K562 (cell line): Measurements from ENCODE around the gene SARS2. TPM values are rescaled to one million over a fixed set of nuclear protein-coding genes. Genes with fewer than 3 reads are reported as not detected.

Source experiments
- ATAC-seq: fragments of 200-7000 bp; cut with Tn5 transposase; 3 replicates; pipeline ENCODE4 v1.9.1; 2020; ENCODE audit warnings: moderate library complexity
- BruUV-seq: library from RNA; stranded (reverse); fragments of 400-500 nt; replicated peaks from 2 replicates; lab custom pipeline; 2021; lab: Mats Ljungman, UMichigan
- CTCF ChIA-PET: fragments of 300-600 bp; formaldehyde crosslinking; extraction: SDS; loops from one replicate; lab custom pipeline; 2021; ENCODE audit warnings: low intra/inter-chr PET ratio; lab: Yijun Ruan, JAX
- POLR2A ChIA-PET: fragments of 300-600, 350-650 bp; sonication (Branson Sonifier 250); formaldehyde crosslinking; extraction: SDS; loops from one replicate; lab custom pipeline; 2021; ENCODE audit warnings: antibody characterized with exemption, inconsistent platforms; lab: Yijun Ruan, JAX
- DNase-seq, 4 experiments: peaks; one replicate each; pipeline versions ENCODE4 v3.0.0 to v3.0.0-alpha.2; 2011 to 2018; ENCODE audit warnings: low spot score in 3 of 4, mixed read lengths in 3 of 4; ENCODE audit errors: extremely low read depth in 1 of 4
- FAIRE-seq: peaks from 2 replicates; lab custom pipeline; 2011; peaks lifted over from hg19 to GRCh38; lab: Jason Lieb, UNC
- H2AFZ ChIP-seq: 2 replicates; pipeline ENCODE4 v1.6.0; 2011; ENCODE audit warnings: low read depth, low read length, control low read depth, inconsistent platforms
- H3K27ac ChIP-seq: fragments of 200-600 bp; 3 replicates; pipeline ENCODE4 v1.8.0; 2011; ENCODE audit warnings: low read depth, mild to moderate bottlenecking, control low read depth, inconsistent platforms, low read length, moderate library complexity, mixed read lengths; ENCODE audit errors: extremely low read depth
- H3K27me3 ChIP-seq, 2 experiments: fragments of 300-600 bp in 1 of 2; 2 replicates in 1 of 2; 3 replicates in 1 of 2; pipeline versions ENCODE4 v1.6.0 to v1.8.0; 2011; ENCODE audit warnings: inconsistent platforms in 2 of 2, low read length in 2 of 2, mild to moderate bottlenecking in 1 of 2, mixed read lengths in 1 of 2, moderate library complexity in 1 of 2; ENCODE audit not compliant: control insufficient read depth in 2 of 2, insufficient read depth in 2 of 2
- H3K36me3 ChIP-seq: fragments of 300-600 bp; 3 replicates; pipeline ENCODE4 v1.8.0; 2011; ENCODE audit warnings: mild to moderate bottlenecking, low read length, inconsistent platforms; ENCODE audit not compliant: control insufficient read depth, insufficient read depth
- H3K4me1 ChIP-seq, 2 experiments: fragments of 200-600 bp in 1 of 2; replicated peaks in 1 of 2; 2 replicates in 1 of 2; 3 replicates in 1 of 2; pipeline versions ENCODE4 v1.5.1 to v1.8.0; 2011; ENCODE audit warnings: inconsistent platforms in 2 of 2, low read length in 2 of 2, mild to moderate bottlenecking in 1 of 2, mixed read lengths in 1 of 2, moderate library complexity in 1 of 2; ENCODE audit not compliant: control insufficient read depth in 2 of 2, insufficient read depth in 2 of 2
- H3K4me2 ChIP-seq: 2 replicates; pipeline ENCODE4 v1.6.1; 2011; ENCODE audit warnings: low read length, control low read depth, inconsistent platforms, mixed read lengths; ENCODE audit not compliant: insufficient read depth
- H3K4me3 ChIP-seq: fragments of 200-600 bp; sonication (generic), shearing (Covaris generic); 2 replicates; pipeline ENCODE4 v1.5.1; 2016; ENCODE audit warnings: control low read depth, inconsistent platforms
- H3K79me2 ChIP-seq: fragments of 200-600 bp; 3 replicates; pipeline ENCODE4 v1.8.0; 2011; ENCODE audit warnings: low read length, inconsistent platforms; ENCODE audit not compliant: control insufficient read depth, insufficient read depth
- H3K9ac ChIP-seq, 2 experiments: 2 replicates each; pipeline versions ENCODE4 v1.6.0 to v1.6.1; 2011; ENCODE audit warnings: low read depth in 2 of 2, low read length in 2 of 2, control low read depth in 1 of 2, inconsistent platforms in 1 of 2, mild to moderate bottlenecking in 1 of 2, mixed read lengths in 1 of 2; ENCODE audit not compliant: insufficient read depth in 1 of 2
- H3K9me1 ChIP-seq: one replicate; pipeline ENCODE4 v1.6.0; 2011; ENCODE audit warnings: inconsistent platforms, mild to moderate bottlenecking, low read length, moderate library complexity; ENCODE audit not compliant: control insufficient read depth, insufficient read depth
- H3K9me3 ChIP-seq: replicated peaks from 2 replicates; pipeline ENCODE4 v1.5.1; 2011; ENCODE audit warnings: low read depth, low read length, inconsistent platforms; ENCODE audit not compliant: control insufficient read depth, insufficient read depth
- H4K20me1 ChIP-seq: replicated peaks from 2 replicates; pipeline ENCODE4 v1.6.1; 2011; ENCODE audit warnings: low read length, inconsistent platforms, mixed read lengths; ENCODE audit not compliant: control insufficient read depth, insufficient read depth
- SMC3 ChIP-seq: conservative IDR thresholded peaks from 2 replicates; pipeline ENCODE4 v1.6.1; 2011; ENCODE audit warnings: low read depth, low read length, improper control_type of control experiment; ENCODE audit not compliant: insufficient read depth
- SP2 ChIP-seq: IDR thresholded peaks from 2 replicates; pipeline ENCODE4 v1.6.1; 2011; ENCODE audit warnings: mild to moderate bottlenecking, low read depth, low read length, moderate library complexity; ENCODE audit not compliant: poor library complexity, severe bottlenecking; ENCODE audit errors: extremely low read depth
- ZFP1 ChIP-seq: fragments of 450-650 bp; formaldehyde crosslinking; IDR thresholded peaks from 2 replicates; pipeline ENCODE4 v1.4.0; 2020; ENCODE audit warnings: mild to moderate bottlenecking, mixed read lengths
- WGBS: fragments of 100-300 bp; shearing (Covaris generic); methylation state at CpG from one replicate; pipeline ENCODE4 v1.1.6; 2016; ENCODE audit warnings: low coverage, mixed read lengths; ENCODE audit not compliant: insufficient coverage; ENCODE audit errors: missing lambda C conversion rate; 5-methylcytosine and 5-hydroxymethylcytosine counted together
- in situ Hi-C: fragments of 300-500 bp; cut with MboI; formaldehyde crosslinking; loops from 4 replicates; pipeline ENCODE4 v1.15.0; 2018; ENCODE audit warnings: inconsistent platforms, mixed read lengths
- intact Hi-C: fragments of 100-400 bp; cut with micrococcal nuclease; formaldehyde crosslinking; loops from 2 replicates; pipeline ENCODE4 v1.14.2; 2022
- polyA plus RNA-seq, 8 experiments: library from polyadenylated mRNA; depleted of rRNA in 4 of 8; stranded (reverse) in 5 of 8; unstranded in 3 of 8; fragments of >200 nt; fragmentation: Nextera tagmentation in 2 of 8; fragmentation: Illumina TruSeq in 1 of 8; extraction: Ambion mirVana in 2 of 8; extraction: Trizol in 1 of 8; gene quantifications; 2 replicates each; pipeline versions ENCODE4 v1.2.1 to v1.2.3, GENCODE V29; 2011 to 2014; ENCODE audit warnings: inconsistent platforms in 1 of 8, missing spikeins in 1 of 8
- total RNA-seq, 7 experiments: library from RNA; depleted of rRNA in 6 of 7; stranded (reverse); fragments of >200 nt in 6 of 7; fragmentation: Illumina TruSeq in 2 of 7; extraction: Trizol in 2 of 7; gene quantifications; 2 replicates each; pipeline versions ENCODE4 v1.2.1 to v1.2.3, GENCODE V29; 2011 to 2021; ENCODE audit warnings: low replicate concordance in 1 of 7

SARS2 gene
- total and polyA plus RNA-seq, 9 of the 15 experiments (the other 6 are each of a cell fraction or from before 2014, with no cell fraction given), result 3.1 to 59.1 (median 31.7) TPM

DNA sequence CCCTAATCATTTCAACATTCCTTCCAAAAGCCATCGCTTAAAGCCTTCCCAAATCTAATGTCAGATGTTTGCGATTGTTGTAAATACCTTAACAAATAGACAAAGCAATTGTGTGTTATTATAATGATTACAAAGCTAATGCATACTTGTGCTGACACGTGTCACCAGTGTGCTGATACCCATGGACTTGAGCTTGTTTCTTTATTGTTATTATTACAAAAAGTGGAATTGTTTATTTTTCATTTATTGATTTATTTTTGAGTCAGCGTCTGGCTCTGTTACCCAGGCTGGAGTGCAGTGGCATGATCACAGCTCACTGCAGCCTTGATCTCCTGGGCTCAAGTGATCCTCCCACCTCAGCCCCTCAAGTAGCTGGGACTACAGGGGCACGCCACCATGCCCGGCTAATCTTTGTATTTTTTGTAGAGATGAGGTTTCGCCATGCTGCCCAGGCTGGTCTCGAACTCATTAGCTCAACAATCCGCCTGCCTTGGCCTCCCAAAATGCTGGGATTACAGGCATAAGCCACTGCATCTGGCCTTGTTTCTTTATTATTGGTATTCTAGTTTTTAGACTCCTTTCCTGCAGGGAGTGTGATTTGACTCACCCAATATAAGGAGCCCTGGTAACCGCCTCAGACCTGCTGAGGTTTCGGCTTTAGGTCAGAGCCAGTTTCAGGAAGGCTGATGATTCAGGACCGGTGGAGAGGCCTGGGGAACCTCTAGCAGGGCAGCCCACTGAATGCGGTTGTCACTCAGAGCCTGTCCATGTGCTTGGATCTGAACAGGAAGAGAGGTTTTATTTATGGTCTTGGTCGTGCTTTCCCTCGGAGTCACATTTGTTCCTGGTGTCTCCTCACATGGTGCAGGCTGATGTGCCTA, 47.1 kb upstream of the SARS2 start:
- H3K4me2 ChIP-seq, result no peak overlapping the region
- peaks cover 13 to 25% of the 10 kb centered on the region in 2 experiments; a peak in 4 of 5 replicates for H3K4me1 ChIP-seq
- TF ChIP-seq SP2, result no peak
- TF ChIP-seq ZFP1 (CRISPR knock-in tag), result no peak
- TF ChIP-seq SMC3, result no peak
- TF ChIP-seq, all 486 proteins: peak for 0
- Histone ChIP-seq H3K4me3 (no peak overlapping the region), H3K79me2 (peaks cover 17% of the 10 kb centered on the region), H2AFZ (peak overlapping the region; percentile 56), H3K9me3 (peaks cover 6% of the 10 kb centered on the region; the same call in 1 of the 2 replicates), H3K9ac (peak overlapping the region in 1 of 2 experiments; percentile 71; a peak in 1 of 4 replicates), H3K27me3 (no peaks in the 10 kb centered on the region; a peak in 1 of 5 replicates), H3K27ac (no peak overlapping the region), H4K20me1 (no peaks in the 10 kb centered on the region), H3K36me3 (no peaks in the 10 kb centered on the region), H3K9me1 (no peaks in the 10 kb centered on the region)
- intact Hi-C loops (loop anchor here (5.0 kb wide), 1 partner anchor 55 kb away; the partner anchor contains the start of gene FBXO27), in situ Hi-C loops (no loop called here)
- no TSS peak for BruUV-seq
- ChIA-PET CTCF (no interaction called here), POLR2A (interaction anchor here (0.7 kb wide), 1 partner anchor 74 kb away, joined by 3 read pairs; no protein-coding TSS in a partner anchor)
- FAIRE-seq (peak; percentile 23), DNase-seq (no peak), ATAC-seq (no peak)
- 72% methylated on average over 15 of the region's 15 CpGs for WGBS
